ENCODE measurements around the gene IL15RA.

- TF ChIP-seq, protein P1, sequence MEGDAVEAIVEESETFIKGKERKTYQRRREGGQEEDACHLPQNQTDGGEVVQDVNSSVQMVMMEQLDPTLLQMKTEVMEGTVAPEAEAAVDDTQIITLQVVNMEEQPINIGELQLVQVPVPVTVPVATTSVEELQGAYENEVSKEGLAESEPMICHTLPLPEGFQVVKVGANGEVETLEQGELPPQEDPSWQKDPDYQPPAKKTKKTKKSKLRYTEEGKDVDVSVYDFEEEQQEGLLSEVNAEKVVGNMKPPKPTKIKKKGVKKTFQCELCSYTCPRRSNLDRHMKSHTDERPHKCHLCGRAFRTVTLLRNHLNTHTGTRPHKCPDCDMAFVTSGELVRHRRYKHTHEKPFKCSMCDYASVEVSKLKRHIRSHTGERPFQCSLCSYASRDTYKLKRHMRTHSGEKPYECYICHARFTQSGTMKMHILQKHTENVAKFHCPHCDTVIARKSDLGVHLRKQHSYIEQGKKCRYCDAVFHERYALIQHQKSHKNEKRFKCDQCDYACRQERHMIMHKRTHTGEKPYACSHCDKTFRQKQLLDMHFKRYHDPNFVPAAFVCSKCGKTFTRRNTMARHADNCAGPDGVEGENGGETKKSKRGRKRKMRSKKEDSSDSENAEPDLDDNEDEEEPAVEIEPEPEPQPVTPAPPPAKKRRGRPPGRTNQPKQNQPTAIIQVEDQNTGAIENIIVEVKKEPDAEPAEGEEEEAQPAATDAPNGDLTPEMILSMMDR (conservative IDR thresholded peaks at IDR 0.05 in 1 of 2, IDR thresholded peaks at IDR 0.05 in 1 of 2; ENCODE audit: extremely low read depth in 1 of 2, insufficient read depth in 1 of 2, low read depth in 1 of 2, low read length in 2 of 2), result no peak
- TF ChIP-seq EZH2 (IDR thresholded peaks at IDR 0.05; ENCODE audit: borderline replicate concordance, low read length), result no peak
These were observed 50.0 kb downstream of the IL15RA start for GRCh38 chr10:5927306-5927705.

Data from mammary epithelial cell (primary cell).